HepG2 (cell line): Measurements from ENCODE around the gene BRMS1. TPM values are rescaled to one million over a fixed set of nuclear protein-coding genes. Genes with fewer than 3 reads are reported as not detected.
A peak's percentile ranks its signal among the peaks of the same experiment; 100 is the strongest.

Experiments
- ARNT ChIP-seq: fragments of 450-650 bp; IDR thresholded peaks from 2 replicates; pipeline ENCODE4 v1.6.1; 2017
- ATF2 ChIP-seq: sonication (generic); formaldehyde crosslinking; IDR thresholded peaks from 2 replicates; pipeline ENCODE4 v1.4.0; 2020; ENCODE audit warnings: missing genetic modification reagents
- DBP ChIP-seq: sonication (generic); formaldehyde crosslinking; IDR thresholded peaks from 2 replicates; pipeline ENCODE4 v1.4.0; 2020; ENCODE audit warnings: missing genetic modification reagents; ENCODE audit errors: not compliant biosample characterization
- EED ChIP-seq: sonication (generic); formaldehyde crosslinking; IDR thresholded peaks from 2 replicates; pipeline ENCODE4 v1.5.0; 2020; ENCODE audit warnings: mild to moderate bottlenecking, missing genetic modification reagents
- HDAC2 ChIP-seq: sonication (generic); formaldehyde crosslinking; IDR thresholded peaks from 2 replicates; pipeline ENCODE4 v1.4.0; 2020; ENCODE audit warnings: missing genetic modification reagents
- IKZF1 ChIP-seq: fragments of 450-650 bp; IDR thresholded peaks from 2 replicates; pipeline ENCODE4 v1.7.1; 2016
- MAFF ChIP-seq: IDR thresholded peaks from 2 replicates; pipeline ENCODE4 v1.6.1; 2011; ENCODE audit warnings: low read depth, low read length, improper control_type of control experiment
- POLR2AphosphoS5 ChIP-seq: IDR thresholded peaks from 2 replicates; pipeline ENCODE4 v1.6.1; 2012; ENCODE audit warnings: low read depth, low read length
- RARG ChIP-seq: sonication (generic); formaldehyde crosslinking; IDR thresholded peaks from 2 replicates; pipeline ENCODE4 v1.4.0; 2020; ENCODE audit warnings: low read depth, mild to moderate bottlenecking, missing genetic modification reagents
- SMARCE1 ChIP-seq: fragments of 450-650 bp; IDR thresholded peaks from 2 replicates; pipeline ENCODE4 v1.6.1; 2017; ENCODE audit warnings: borderline replicate concordance
- TAF1 ChIP-seq: sonication (generic); formaldehyde crosslinking; IDR thresholded peaks from 2 replicates; pipeline ENCODE4 v1.4.0; 2020; ENCODE audit warnings: missing genetic modification reagents
- TEAD2 ChIP-seq: sonication (generic); formaldehyde crosslinking; IDR thresholded peaks from 2 replicates; pipeline ENCODE4 v1.9.0; 2021; ENCODE audit warnings: missing genetic modification reagents
- TRIM22 ChIP-seq: fragments of 450-650 bp; IDR thresholded peaks from 2 replicates; pipeline ENCODE4 v1.6.1; 2017
- XRCC5 ChIP-seq: fragments of 200-400 bp; formaldehyde crosslinking; optimal IDR thresholded peaks from 2 replicates; pipeline ENCODE3; 2017; ENCODE audit warnings: mild to moderate bottlenecking, low read length
- ZBTB49 ChIP-seq: sonication (generic); formaldehyde crosslinking; IDR thresholded peaks from 2 replicates; pipeline ENCODE4 v1.4.0; 2020; ENCODE audit warnings: missing genetic modification reagents, borderline replicate concordance
- ZNF124 ChIP-seq: sonication (generic); formaldehyde crosslinking; IDR thresholded peaks from 2 replicates; pipeline ENCODE4 v1.4.0; 2020; ENCODE audit warnings: missing genetic modification reagents
- ZNF20 ChIP-seq: sonication (generic); formaldehyde crosslinking; IDR thresholded peaks from 2 replicates; pipeline ENCODE4 v1.4.0; 2020; ENCODE audit warnings: mild to moderate bottlenecking, moderate library complexity, missing genetic modification reagents
- ZNF296 ChIP-seq: sonication (generic); formaldehyde crosslinking; conservative IDR thresholded peaks from 2 replicates; pipeline ENCODE4 v1.5.0; 2020; ENCODE audit warnings: mild to moderate bottlenecking, missing genetic modification reagents
- ZNF362 ChIP-seq: sonication (generic); formaldehyde crosslinking; IDR thresholded peaks from 2 replicates; pipeline ENCODE4 v1.4.0; 2020; ENCODE audit warnings: missing genetic modification reagents, mild to moderate bottlenecking, borderline replicate concordance
- ZNF597 ChIP-seq: sonication (generic); formaldehyde crosslinking; IDR thresholded peaks from 2 replicates; pipeline ENCODE4 v1.5.0; 2020; ENCODE audit warnings: missing genetic modification reagents
- ZNF7 ChIP-seq: IDR thresholded peaks from 2 replicates; pipeline ENCODE4 v1.6.1; 2016; ENCODE audit warnings: missing biosample characterization, missing genetic modification reagents
- ZNF766 ChIP-seq: sonication (generic); formaldehyde crosslinking; IDR thresholded peaks from 2 replicates; pipeline ENCODE4 v1.5.0; 2020; ENCODE audit warnings: missing genetic modification reagents, borderline replicate concordance
- ZNF782 ChIP-seq: sonication (generic); formaldehyde crosslinking; IDR thresholded peaks from 2 replicates; pipeline ENCODE4 v1.4.0; 2020; ENCODE audit warnings: missing genetic modification reagents, mild to moderate bottlenecking, borderline replicate concordance
- polyA plus RNA-seq, 8 experiments: library from polyadenylated mRNA; depleted of rRNA in 3 of 8; stranded (reverse) in 7 of 8; unstranded in 1 of 8; fragments of >200 nt; fragmentation: Illumina TruSeq in 4 of 8; extraction: Trizol in 4 of 8; gene quantifications; 2 replicates each; pipeline versions ENCODE4 v1.2.1 to v1.2.3, GENCODE V29; 2011 to 2016; ENCODE audit warnings: low read depth in 4 of 8, missing spikeins in 1 of 8, mixed read lengths in 1 of 8; ENCODE audit not compliant: insufficient read depth in 1 of 8
- total RNA-seq, 5 experiments: library from RNA; depleted of rRNA; stranded (reverse); fragments of >200 nt; fragmentation: Illumina TruSeq; extraction: Trizol; gene quantifications; 2 replicates each; pipeline ENCODE4 v1.2.3, GENCODE V29; 2016; ENCODE audit warnings: low read depth in 1 of 5

The BRMS1 gene
- total and polyA plus RNA-seq, 2 of the 13 experiments (the other 11 are each of a cell fraction or from before 2014, with no cell fraction given): 15.8 to 55.7 TPM

- TF ChIP-seq MAFF: no peak
- TF ChIP-seq IKZF1: no peak
- TF ChIP-seq ZNF597 (CRISPR knock-in tag): no peak
- no peak for TF ChIP-seq TEAD2 (CRISPR knock-in tag)
- no peak for TF ChIP-seq SMARCE1
- no peak for TF ChIP-seq ZNF20
- no peak for TF ChIP-seq ZNF782 (CRISPR knock-in tag)
- TF ChIP-seq ZNF362: peak; percentile 56; the same call in 1 of the 2 replicates
- peak; percentile 77 for TF ChIP-seq ATF2
- no peak for TF ChIP-seq ZNF7
- TF ChIP-seq ZBTB49 (CRISPR knock-in tag): no peak
- TF ChIP-seq RARG: no peak
- no peak for TF ChIP-seq ARNT
- TF ChIP-seq TRIM22: no peak
- TF ChIP-seq ZNF766 (CRISPR knock-in tag): no peak
- no peak for TF ChIP-seq ZNF296 (CRISPR knock-in tag)
- peak; percentile 87 for TF ChIP-seq HDAC2 (CRISPR knock-in tag)
- TF ChIP-seq POLR2AphosphoS5: no peak
- TF ChIP-seq XRCC5: peak; percentile 84
- peak; percentile 64; the same call in 1 of the 2 replicates for TF ChIP-seq ZNF124 (CRISPR knock-in tag)
- TF ChIP-seq DBP (CRISPR knock-in tag): no peak
- TF ChIP-seq EED (CRISPR knock-in tag): no peak
- peak; percentile 50; the same call in 1 of the 2 replicates for TF ChIP-seq TAF1 (CRISPR knock-in tag)
Observed at GRCh38 chr11:66328302-66329144, 16.4 kb downstream of the BRMS1 start (continued).
